Mesothelial cell of epicardium (in vitro differentiated cells): ENCODE results near the gene BRIP1. TPM values are rescaled to one million over a fixed set of nuclear protein-coding genes. Genes with fewer than 3 reads are reported as not detected.
"Not testable (repeated sequence)": the region's sequence is repeated elsewhere in the genome, so short reads cannot be mapped to it uniquely, and the experiment has no call there.

Experiments used
- DNase-seq, 2 experiments: peaks; one replicate each; pipeline ENCODE4 v3.0.0; 2021; ENCODE audit warnings: low spot score in 2 of 2; ENCODE audit not compliant: unreplicated experiment in 2 of 2
- H3K27ac Mint-ChIP-seq: 2 replicates; pipeline ENCODE4 v1.8.0; 2021; ENCODE audit warnings: mixed read lengths
- H3K27me3 Mint-ChIP-seq: 2 replicates; pipeline ENCODE4 v1.8.0; 2021; ENCODE audit warnings: low read depth, mixed read lengths
- H3K36me3 Mint-ChIP-seq: 2 replicates; pipeline ENCODE4 v1.8.0; 2021; ENCODE audit warnings: mixed read lengths
- H3K4me1 Mint-ChIP-seq: 2 replicates; pipeline ENCODE4 v1.8.0; 2021; ENCODE audit warnings: mixed read lengths
- H3K4me3 Mint-ChIP-seq: 2 replicates; pipeline ENCODE4 v1.8.0; 2021; ENCODE audit warnings: mild to moderate bottlenecking, moderate library complexity, mixed read lengths
- H3K9me3 Mint-ChIP-seq: 2 replicates; pipeline ENCODE4 v1.8.0; 2021; ENCODE audit warnings: mixed read lengths
- CTCF ChIP-seq: fragments of 200-600 bp; sonication (generic); IDR thresholded peaks from one replicate; pipeline ENCODE4 v1.5.0; 2021; ENCODE audit warnings: antibody characterized with exemption; ENCODE audit not compliant: unreplicated experiment
- total RNA-seq: library from RNA; stranded (reverse); gene quantifications from 3 replicates; pipeline ENCODE4 v1.2.1, GENCODE V29; 2021

BRIP1 gene
- total RNA-seq, 1 donor from 2014 or later = 12.3 TPM

GRCh38 chr17:61897548-61898180 lies 34.3 kb upstream of the BRIP1 start:
- Mint-ChIP-seq H3K4me1 (no peaks in the 10 kb centered on the region), H3K27ac (no peak overlapping the region), H3K4me3 (no peak overlapping the region), H3K27me3 (no peaks in the 10 kb centered on the region), H3K36me3 (peaks cover 31% of the 10 kb centered on the region), H3K9me3 (no peaks in the 10 kb centered on the region)
- TF ChIP-seq CTCF = no peak
- DNase-seq = no peak

DNA sequence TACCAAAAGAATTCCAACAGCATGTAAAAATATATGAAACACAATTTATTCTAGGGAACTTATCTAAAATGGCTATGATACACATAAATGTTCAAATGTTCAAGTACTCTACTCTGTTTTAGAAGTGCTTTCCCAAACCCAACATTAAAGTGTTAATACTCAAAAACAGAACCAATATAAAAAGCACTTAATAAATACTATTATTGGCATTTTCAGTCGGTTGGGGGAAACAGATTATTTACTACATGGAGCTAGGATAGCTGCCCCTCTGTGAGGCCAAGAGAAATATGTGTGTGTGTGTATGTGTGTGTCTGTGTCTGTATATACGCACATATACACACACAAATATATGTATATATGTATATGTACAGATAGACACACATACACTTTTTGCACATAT lies 32.1 kb upstream of the BRIP1 start:
- TF ChIP-seq CTCF = no peak
- H3K27me3 Mint-ChIP-seq = no peaks in the 10 kb centered on the region
- H3K4me1 Mint-ChIP-seq = no peaks in the 10 kb centered on the region
- peaks cover 24% of the 10 kb centered on the region for H3K36me3 Mint-ChIP-seq
- DNase-seq = no peak
- H3K27ac Mint-ChIP-seq = no peak overlapping the region
- no peaks in the 10 kb centered on the region for H3K9me3 Mint-ChIP-seq
- H3K4me3 Mint-ChIP-seq = no peak overlapping the region

GRCh38 chr17:61894310-61894709 lies 31.0 kb upstream of the BRIP1 start:
- H3K27me3 Mint-ChIP-seq, H3K4me1 Mint-ChIP-seq: not testable (repeated sequence)

GRCh38 chr17:61887733-61888132 lies 24.4 kb upstream of the BRIP1 start:
- not testable (repeated sequence) for H3K27me3 Mint-ChIP-seq, H3K4me3 Mint-ChIP-seq, DNase-seq, H3K27ac Mint-ChIP-seq, H3K4me1 Mint-ChIP-seq, H3K9me3 Mint-ChIP-seq
- peaks cover 18% of the 10 kb centered on the region for H3K36me3 Mint-ChIP-seq

More at GRCh38 chr17:61894310-61894709, 31.0 kb upstream of the BRIP1 start:
- not testable (repeated sequence) for DNase-seq, H3K9me3 Mint-ChIP-seq, H3K27ac Mint-ChIP-seq, H3K4me3 Mint-ChIP-seq
- H3K36me3 Mint-ChIP-seq = peaks cover 18% of the 10 kb centered on the region

- not testable (repeated sequence) for H3K27me3 Mint-ChIP-seq, DNase-seq, H3K27ac Mint-ChIP-seq, H3K9me3 Mint-ChIP-seq, H3K4me1 Mint-ChIP-seq, H3K4me3 Mint-ChIP-seq
- H3K36me3 Mint-ChIP-seq = peaks cover 15% of the 10 kb centered on the region
Measured at GRCh38 chr17:61885865-61886264, 22.5 kb upstream of the BRIP1 start.

DNA sequence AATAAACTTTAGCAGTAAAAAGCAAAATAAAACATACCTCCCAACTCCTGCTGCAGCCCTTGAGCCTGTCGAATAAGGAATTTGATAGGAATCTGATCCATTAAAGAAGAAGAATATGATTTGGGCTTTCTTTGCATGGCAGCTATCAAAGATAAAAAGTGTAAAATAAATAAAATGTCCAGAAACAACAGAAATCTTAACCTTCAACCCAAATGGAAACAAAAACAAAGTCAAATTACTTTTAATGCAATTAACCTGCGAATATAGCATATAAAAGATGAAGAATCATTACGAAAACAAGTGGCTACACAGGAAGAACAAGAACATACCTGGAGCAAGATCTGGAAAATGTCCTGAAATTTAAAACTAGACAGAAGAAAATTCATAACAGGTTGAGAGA lies 21.5 kb upstream of the BRIP1 start:
- H3K36me3 Mint-ChIP-seq = peaks cover 16% of the 10 kb centered on the region
- TF ChIP-seq CTCF = no peak
- H3K9me3 Mint-ChIP-seq = no peaks in the 10 kb centered on the region
- no peaks in the 10 kb centered on the region for H3K4me1 Mint-ChIP-seq
- no peak overlapping the region for H3K4me3 Mint-ChIP-seq
- DNase-seq = no peak
- H3K27me3 Mint-ChIP-seq = no peaks in the 10 kb centered on the region
- no peak overlapping the region for H3K27ac Mint-ChIP-seq

GRCh38 chr17:61880589-61881102 lies 17.3 kb upstream of the BRIP1 start:
- H3K27me3 Mint-ChIP-seq = no peaks in the 10 kb centered on the region
- TF ChIP-seq CTCF = no peak
- no peak overlapping the region for H3K4me3 Mint-ChIP-seq
- no peaks in the 10 kb centered on the region for H3K4me1 Mint-ChIP-seq
- H3K9me3 Mint-ChIP-seq = no peaks in the 10 kb centered on the region
- H3K27ac Mint-ChIP-seq = no peak overlapping the region
- H3K36me3 Mint-ChIP-seq = peaks cover 15% of the 10 kb centered on the region
- no peak for DNase-seq
